Measurements from ENCODE around the gene SNTG2.
"Not testable (repeated sequence)": the region's sequence is repeated elsewhere in the genome, so short reads cannot be mapped to it uniquely, and the experiment has no call there.

SNTG2 gene

GRCh38 chr2:1366546-1367134, 416.0 kb downstream of the SNTG2 start:
- no peaks in the 10 kb centered on the region for H3K27me3 Mint-ChIP-seq
- peak overlapping the region in 1 of 2 donors; percentile 59 for H3K27ac Mint-ChIP-seq
- H3K9me3 Mint-ChIP-seq, result no peaks in the 10 kb centered on the region
- ATAC-seq (peak; percentile 46), DNase-seq (no peak)
- peak overlapping the region in 1 of 2 donors; percentile 54 for H3K4me3 Mint-ChIP-seq
- H3K4me1 Mint-ChIP-seq, result peaks cover 16% of the 10 kb centered on the region

GRCh38 chr2:1367601-1368000, 417.0 kb downstream of the SNTG2 start:
- no peaks in the 10 kb centered on the region for H3K9me3 Mint-ChIP-seq
- H3K27me3 Mint-ChIP-seq, result no peaks in the 10 kb centered on the region
- DNase-seq (no peak), ATAC-seq (no peak)
- peaks cover 16% of the 10 kb centered on the region for H3K4me1 Mint-ChIP-seq
- H3K4me3 Mint-ChIP-seq, result no peak overlapping the region
- peak overlapping the region in 1 of 2 donors; percentile 61 for H3K27ac Mint-ChIP-seq

GRCh38 chr2:1369905-1370304, 419.3 kb downstream of the SNTG2 start:
- Mint-ChIP-seq H3K4me1 (peaks cover 16% of the 10 kb centered on the region), H3K4me3 (no peak overlapping the region)
- no peak for ATAC-seq

GRCh38 chr2:1370461-1370860, 419.8 kb downstream of the SNTG2 start:
- Mint-ChIP-seq H3K27me3 (no peaks in the 10 kb centered on the region), H3K4me1 (peaks cover 14% of the 10 kb centered on the region), H3K9me3 (no peaks in the 10 kb centered on the region), H3K4me3 (no peak overlapping the region), H3K27ac (no peak overlapping the region)
- no peak for ATAC-seq
- no peak for DNase-seq

More at GRCh38 chr2:1369905-1370304, 419.3 kb downstream of the SNTG2 start:
- Mint-ChIP-seq H3K9me3 (no peaks in the 10 kb centered on the region), H3K27me3 (no peaks in the 10 kb centered on the region), H3K27ac (no peak overlapping the region)
- no peak for DNase-seq

- Mint-ChIP-seq H3K4me3 (no peak overlapping the region), H3K4me1 (peaks cover 8% of the 10 kb centered on the region), H3K27me3 (no peaks in the 10 kb centered on the region), H3K9me3 (no peaks in the 10 kb centered on the region), H3K27ac (no peak overlapping the region)
- DNase-seq (no peak), ATAC-seq (no peak)
Measured at GRCh38 chr2:1371082-1371481, 420.4 kb downstream of the SNTG2 start.

GRCh38 chr2:1373830-1374229, 423.2 kb downstream of the SNTG2 start:
- Mint-ChIP-seq H3K9me3 (no peaks in the 10 kb centered on the region), H3K27ac (no peak overlapping the region), H3K4me3 (no peak overlapping the region), H3K27me3 (no peaks in the 10 kb centered on the region), H3K4me1 (no peaks in the 10 kb centered on the region)
- no peak for DNase-seq
- ATAC-seq, result no peak

GRCh38 chr2:1374287-1374686, 423.6 kb downstream of the SNTG2 start:
- Mint-ChIP-seq H3K9me3 (no peaks in the 10 kb centered on the region), H3K4me1 (no peaks in the 10 kb centered on the region), H3K4me3 (no peak overlapping the region), H3K27ac (no peak overlapping the region), H3K27me3 (no peaks in the 10 kb centered on the region)
- ATAC-seq (no peak), DNase-seq (no peak)

- no peaks in the 10 kb centered on the region for H3K9me3 Mint-ChIP-seq
Measured at GRCh38 chr2:1375794-1376193, 425.1 kb downstream of the SNTG2 start.

GRCh38 chr2:1377473-1377872, 426.8 kb downstream of the SNTG2 start:
- DNase-seq (no peak), ATAC-seq (no peak)
- Mint-ChIP-seq H3K9me3 (no peaks in the 10 kb centered on the region), H3K4me1 (no peaks in the 10 kb centered on the region), H3K4me3 (no peak overlapping the region), H3K27me3 (no peaks in the 10 kb centered on the region), H3K27ac (no peak overlapping the region)

More at GRCh38 chr2:1375794-1376193, 425.1 kb downstream of the SNTG2 start:
- Mint-ChIP-seq H3K27ac (no peak overlapping the region), H3K4me1 (no peaks in the 10 kb centered on the region), H3K27me3 (no peaks in the 10 kb centered on the region), H3K4me3 (no peak overlapping the region)
- ATAC-seq (no peak), DNase-seq (no peak)

- Mint-ChIP-seq H3K4me3 (no peak overlapping the region), H3K27me3 (no peaks in the 10 kb centered on the region), H3K27ac (no peak overlapping the region), H3K9me3 (no peaks in the 10 kb centered on the region), H3K4me1 (no peaks in the 10 kb centered on the region)
- no peak for ATAC-seq
- no peak for DNase-seq
Measured at GRCh38 chr2:1378456-1379150, 428.0 kb downstream of the SNTG2 start.

- no peaks in the 10 kb centered on the region for H3K27me3 Mint-ChIP-seq
- H3K9me3 Mint-ChIP-seq, result peaks cover 0 to 8% of the 10 kb centered on the region in 2 donors
- ATAC-seq, result no peak
- DNase-seq, result no peak
- H3K27ac Mint-ChIP-seq, result no peak overlapping the region
- H3K4me3 Mint-ChIP-seq, result no peak overlapping the region
- no peaks in the 10 kb centered on the region for H3K4me1 Mint-ChIP-seq
Measured at GRCh38 chr2:1381644-1382043, 431.0 kb downstream of the SNTG2 start.

- ATAC-seq, H3K27me3 Mint-ChIP-seq: not testable (repeated sequence)
Measured at GRCh38 chr2:1387954-1388725, 437.5 kb downstream of the SNTG2 start.

GRCh38 chr2:1390118-1390517, 439.5 kb downstream of the SNTG2 start:
- H3K27me3 Mint-ChIP-seq, result peaks cover 10% of the 10 kb centered on the region
- H3K4me1 Mint-ChIP-seq, result peaks cover 10% of the 10 kb centered on the region
- peaks cover 8 to 25% of the 10 kb centered on the region in 2 donors for H3K9me3 Mint-ChIP-seq
- ATAC-seq, DNase-seq, H3K27ac Mint-ChIP-seq, H3K4me3 Mint-ChIP-seq: not testable (repeated sequence)

More at GRCh38 chr2:1387954-1388725, 437.5 kb downstream of the SNTG2 start:
- not testable (repeated sequence) for H3K4me3 Mint-ChIP-seq, H3K27ac Mint-ChIP-seq, DNase-seq
- Mint-ChIP-seq H3K4me1 (peaks cover 10% of the 10 kb centered on the region), H3K9me3 (peaks cover 8 to 24% of the 10 kb centered on the region in 2 donors)

- DNase-seq (no peak), ATAC-seq (no peak)
- H3K4me1 Mint-ChIP-seq, result peaks cover 7% of the 10 kb centered on the region
- H3K9me3 Mint-ChIP-seq, result peaks cover 0 to 20% of the 10 kb centered on the region in 2 donors
- peaks cover 10% of the 10 kb centered on the region for H3K27me3 Mint-ChIP-seq
- H3K27ac Mint-ChIP-seq, result no peak overlapping the region
- no peak overlapping the region for H3K4me3 Mint-ChIP-seq
Measured at GRCh38 chr2:1393321-1393720, 442.7 kb downstream of the SNTG2 start.

GRCh38 chr2:1394709-1395408, 444.2 kb downstream of the SNTG2 start:
- ATAC-seq (no peak), DNase-seq (no peak)
- Mint-ChIP-seq H3K9me3 (peaks cover 0 to 20% of the 10 kb centered on the region in 2 donors), H3K27ac (no peak overlapping the region), H3K27me3 (peaks cover 10% of the 10 kb centered on the region), H3K4me1 (no peaks in the 10 kb centered on the region), H3K4me3 (no peak overlapping the region)
